Activated effector memory CD4-positive, alpha-beta T cell treated with Interleukin-2 at 50 U/mL for 16 hours (primary cell): Measurements from ENCODE around the gene TMOD3.

Source experiments
- DNase-seq: peaks from one replicate; pipeline ENCODE4 v3.0.0-alpha.2; 2020

TMOD3 gene

DNA sequence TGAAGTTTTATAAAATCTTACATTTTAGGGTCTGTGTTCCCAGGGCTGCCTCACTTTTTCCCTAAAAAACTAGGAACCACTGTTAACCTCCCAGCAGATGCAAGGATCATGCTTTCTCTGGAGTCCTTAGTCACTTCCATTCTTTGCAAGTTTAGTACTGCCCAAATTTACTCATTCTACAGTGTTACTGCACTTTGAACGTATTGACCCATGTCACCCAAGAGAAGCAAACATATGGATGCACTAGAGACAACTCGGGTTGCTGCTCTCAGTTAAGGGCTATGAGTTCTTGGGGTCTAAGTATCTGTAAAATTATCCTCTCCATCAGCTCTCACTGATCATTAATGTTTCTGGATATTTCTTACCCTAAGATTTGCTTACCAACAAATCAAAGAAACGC, 83.1 kb downstream of the TMOD3 start:
- DNase-seq: no peak

DNA sequence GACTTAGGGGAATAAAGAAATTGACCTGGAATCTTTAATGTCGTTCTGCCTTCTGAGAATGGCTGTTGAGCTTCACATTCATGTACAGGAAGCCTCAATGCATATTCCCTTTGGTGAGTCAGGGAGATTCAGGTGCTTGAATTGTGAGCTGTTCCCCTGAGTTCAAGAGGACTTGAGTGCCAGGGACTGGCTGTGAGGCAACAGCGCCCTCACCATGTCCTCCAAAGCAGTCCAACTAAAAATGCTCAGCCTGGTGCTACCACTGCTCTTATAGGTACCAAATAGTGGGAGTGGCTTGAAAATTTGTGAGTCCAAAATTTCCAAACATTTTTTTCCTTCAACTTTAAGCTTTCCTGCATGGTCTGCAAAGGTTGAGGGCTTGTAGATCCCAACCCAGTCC, 88.0 kb downstream of the TMOD3 start:
- no peak for DNase-seq

- no peak for DNase-seq
These were observed 95.0 kb downstream of the TMOD3 start for GRCh38 chr15:51924156-51925068.

GRCh38 chr15:51926809-51927208, 97.4 kb downstream of the TMOD3 start:
- DNase-seq: no peak

DNA sequence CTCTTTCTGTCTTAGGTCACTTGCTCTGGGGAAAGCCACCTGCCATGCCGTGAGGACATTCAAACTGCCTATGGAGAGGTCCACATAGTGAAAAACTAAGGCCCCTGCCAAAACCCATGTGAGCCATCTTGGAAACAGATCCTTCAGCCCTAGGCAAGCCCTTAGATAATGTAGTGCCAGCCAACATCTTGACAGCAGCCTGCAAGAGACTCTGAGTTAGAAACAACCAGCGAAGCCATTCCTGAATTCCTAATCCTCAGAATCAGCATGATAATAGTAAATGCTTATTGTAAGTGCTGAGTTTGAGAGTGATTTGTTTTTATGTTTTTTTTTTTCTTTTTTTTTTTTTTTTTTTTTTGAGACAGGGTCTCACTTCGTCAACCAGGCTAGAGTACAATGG, 101.6 kb downstream of the TMOD3 start:
- no peak for DNase-seq

GRCh38 chr15:51931638-51932037, 102.2 kb downstream of the TMOD3 start:
- no peak for DNase-seq

DNA sequence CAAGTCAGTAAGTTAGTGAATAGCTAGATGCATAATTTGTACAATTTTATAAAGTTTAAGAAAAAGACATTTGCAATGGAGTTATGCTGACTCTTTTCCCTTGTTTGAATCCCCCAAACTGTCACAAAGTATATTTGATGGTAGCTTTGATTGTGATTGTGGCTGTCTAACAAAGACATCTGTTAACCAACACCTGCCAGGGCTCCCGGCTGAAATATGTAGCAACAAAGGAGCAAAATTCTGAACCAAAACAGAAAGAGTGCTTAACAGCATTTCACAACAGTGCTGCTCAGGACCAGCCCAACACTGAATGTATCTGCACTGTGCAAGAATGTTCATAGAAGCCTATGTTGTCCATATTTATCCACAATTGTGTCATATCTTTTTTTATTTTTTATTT, 102.7 kb downstream of the TMOD3 start:
- DNase-seq: no peak

GRCh38 chr15:51935466-51936104, 106.1 kb downstream of the TMOD3 start:
- no peak for DNase-seq

DNA sequence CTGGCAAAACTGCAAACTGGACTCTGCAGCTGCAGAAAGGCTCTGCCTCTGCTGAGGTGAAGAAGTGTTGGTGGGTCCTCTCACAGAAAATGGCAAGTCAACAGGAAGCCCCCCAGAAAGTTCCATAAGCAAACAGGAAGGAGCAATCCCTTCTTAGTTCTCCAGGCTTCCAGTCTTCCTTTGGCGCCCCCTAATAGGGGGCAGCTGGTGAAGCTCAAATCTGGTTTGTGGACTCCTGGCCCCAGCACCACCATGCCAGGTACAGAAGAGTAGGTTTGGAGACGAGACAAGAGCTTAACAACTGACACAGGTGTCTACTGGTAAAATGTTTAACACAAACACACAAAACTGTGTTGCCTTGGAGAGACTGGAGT, 106.6 kb downstream of the TMOD3 start:
- no peak for DNase-seq

DNA sequence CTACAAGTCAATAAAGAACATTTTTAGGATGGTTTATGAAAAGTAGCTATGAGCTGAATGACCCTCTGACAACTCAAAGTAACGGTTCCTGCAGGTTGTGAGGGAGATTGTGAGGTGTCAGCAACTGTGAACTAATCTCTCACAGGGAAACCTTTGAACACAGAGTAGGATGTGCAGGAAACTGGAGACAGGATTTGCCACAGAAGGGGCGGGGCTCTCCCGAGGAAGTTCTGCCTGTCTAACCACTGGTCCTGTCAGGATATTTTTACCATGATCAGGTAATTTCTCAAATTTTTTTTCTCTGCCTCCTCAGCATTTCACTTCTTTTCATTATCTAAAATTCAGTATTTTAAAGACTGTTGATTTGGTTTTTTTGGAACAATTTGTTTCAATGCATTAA, 108.8 kb downstream of the TMOD3 start:
- no peak for DNase-seq

- no peak for DNase-seq
These were observed 109.8 kb downstream of the TMOD3 start for GRCh38 chr15:51939216-51939615.

- DNase-seq: no peak
These were observed 117.7 kb downstream of the TMOD3 start for GRCh38 chr15:51947124-51947523.

- DNase-seq: no peak
These were observed 123.4 kb downstream of the TMOD3 start for GRCh38 chr15:51952805-51953204.

- no peak for DNase-seq
These were observed 126.1 kb downstream of the TMOD3 start for GRCh38 chr15:51955504-51955903.
